Ramos (cell line): ENCODE measurements around the gene IQUB.
"Not testable (repeated sequence)": the region's sequence is repeated elsewhere in the genome, so short reads cannot be mapped to it uniquely, and the experiment has no call there.

Experiments used
- in situ Hi-C: fragments of 300-500 bp; cut with MboI; formaldehyde crosslinking; loops from one replicate; pipeline ENCODE4 v1.14.3; 2022; ENCODE audit warnings: low sequenced_read_pairs; ENCODE audit not compliant: unreplicated experiment

Gene IQUB

GRCh38 chr7:123498031-123498430 is 36.4 kb downstream of the IQUB start:
- in situ Hi-C loops: no loop called here

- in situ Hi-C loops: no loop called here
These were observed 40.1 kb downstream of the IQUB start for GRCh38 chr7:123494193-123494796.

GRCh38 chr7:123492485-123492884 is 41.9 kb downstream of the IQUB start:
- in situ Hi-C loops: no loop called here

- in situ Hi-C loops: no loop called here
These were observed 48.7 kb downstream of the IQUB start for GRCh38 chr7:123485721-123486120.

- in situ Hi-C loops: no loop called here
These were observed 49.2 kb downstream of the IQUB start for GRCh38 chr7:123485187-123485586.

- in situ Hi-C loops: no loop called here
These were observed 50.2 kb downstream of the IQUB start for GRCh38 chr7:123484199-123484598.

GRCh38 chr7:123480107-123480506 is 54.3 kb downstream of the IQUB start:
- in situ Hi-C loops: no loop called here

GRCh38 chr7:123478056-123478455 is 56.3 kb downstream of the IQUB start:
- in situ Hi-C loops: not testable (repeated sequence)

- in situ Hi-C loops: no loop called here
These were observed 61.5 kb downstream of the IQUB start for GRCh38 chr7:123472750-123473445.

GRCh38 chr7:123472327-123472726 is 62.1 kb downstream of the IQUB start:
- in situ Hi-C loops: no loop called here

- in situ Hi-C loops: no loop called here
These were observed 66.1 kb downstream of the IQUB start for GRCh38 chr7:123468303-123468702.

- in situ Hi-C loops: no loop called here
These were observed 70.5 kb downstream of the IQUB start for GRCh38 chr7:123463890-123464289.

- in situ Hi-C loops: no loop called here
These were observed 73.8 kb downstream of the IQUB start for GRCh38 chr7:123460616-123461015.

GRCh38 chr7:123455965-123456470 is 78.4 kb downstream of the IQUB start:
- in situ Hi-C loops: no loop called here

GRCh38 chr7:123440101-123440548 is 94.3 kb downstream of the IQUB start:
- in situ Hi-C loops: no loop called here

- in situ Hi-C loops: no loop called here
These were observed 95.2 kb downstream of the IQUB start for GRCh38 chr7:123439191-123439590.

- in situ Hi-C loops: no loop called here
These were observed 96.9 kb downstream of the IQUB start for GRCh38 chr7:123437447-123437995.

- in situ Hi-C loops: no loop called here
These were observed 99.2 kb downstream of the IQUB start for GRCh38 chr7:123435080-123435700.

- in situ Hi-C loops: no loop called here
These were observed 100.7 kb downstream of the IQUB start for GRCh38 chr7:123433665-123434064.

GRCh38 chr7:123432601-123433000 is 101.8 kb downstream of the IQUB start:
- in situ Hi-C loops: no loop called here

- in situ Hi-C loops: no loop called here
These were observed 103.2 kb downstream of the IQUB start for GRCh38 chr7:123431075-123431614.
